AG09319 (cell line): ENCODE results near the gene TMA7B.
"Not testable (repeated sequence)": the region's sequence is repeated elsewhere in the genome, so short reads cannot be mapped to it uniquely, and the experiment has no call there.

Experiments
- DNase-seq: peaks from one replicate; pipeline ENCODE4 v3.0.0-alpha.2; 2010; ENCODE audit warnings: low read depth; ENCODE audit errors: extremely low read depth
- CTCF ChIP-seq: IDR thresholded peaks from 2 replicates; pipeline ENCODE4 v1.5.1; 2011; ENCODE audit warnings: low read depth, mild to moderate bottlenecking, inconsistent platforms, low read length, moderate library complexity

TMA7B gene

GRCh38 chr22:39988386-39989114 lies 28.4 kb downstream of the TMA7B start:
- TF ChIP-seq CTCF: no peak

GRCh38 chr22:39989633-39990032 lies 29.4 kb downstream of the TMA7B start:
- TF ChIP-seq CTCF: no peak
- no peak for DNase-seq

More at GRCh38 chr22:39988386-39989114, 28.4 kb downstream of the TMA7B start:
- no peak for DNase-seq

GRCh38 chr22:39990686-39991085 lies 30.5 kb downstream of the TMA7B start:
- TF ChIP-seq CTCF: no peak
- DNase-seq: no peak

GRCh38 chr22:39991159-39991860 lies 31.1 kb downstream of the TMA7B start:
- no peak for TF ChIP-seq CTCF
- DNase-seq: no peak

- DNase-seq: no peak
- TF ChIP-seq CTCF: no peak
These were observed 32.1 kb downstream of the TMA7B start for GRCh38 chr22:39992088-39992826.

- DNase-seq: not testable (repeated sequence)
These were observed 32.7 kb downstream of the TMA7B start for GRCh38 chr22:39992894-39993293.

GRCh38 chr22:39994041-39994565 lies 33.9 kb downstream of the TMA7B start:
- DNase-seq: no peak
- TF ChIP-seq CTCF: no peak
